Psoas muscle (tissue), 8 donors: ENCODE results near the gene PCBP3. TPM values are rescaled to one million over a fixed set of nuclear protein-coding genes. Genes with fewer than 3 reads are reported as not detected.

Experiments
- ATAC-seq, 4 donors: fragments of 200-7000 bp; cut with Tn5 transposase; one replicate each; pipeline ENCODE4 v1.9.1; 2020; ENCODE audit warnings: moderate library complexity in 3 of 4, mild to moderate bottlenecking in 2 of 4
- DNase-seq, 2 donors: peaks; one replicate each; pipeline ENCODE4 v3.0.0-alpha.2; 2020
- H3K27ac ChIP-seq: fragments of 200-600 bp; one replicate; pipeline ENCODE4 v1.8.0; 2022
- H3K27me3 ChIP-seq, 3 donors: fragments of 200-600 bp in 1 of 3; one replicate each; pipeline versions ENCODE4 v1.6.1 to v1.8.0; 2013 to 2022; ENCODE audit warnings: low read length in 2 of 3, mild to moderate bottlenecking in 2 of 3, moderate library complexity in 1 of 3; ENCODE audit not compliant: insufficient read depth in 3 of 3
- H3K36me3 ChIP-seq, 2 donors: fragments of 200-600 bp in 1 of 2; one replicate each; pipeline versions ENCODE4 v1.6.1 to v1.8.0; 2013 to 2022; ENCODE audit warnings: low read depth in 1 of 2, mild to moderate bottlenecking in 1 of 2, moderate library complexity in 1 of 2; ENCODE audit not compliant: insufficient read depth in 1 of 2
- H3K4me1 ChIP-seq: fragments of 200-600 bp; one replicate; pipeline ENCODE4 v1.8.0; 2022
- H3K4me3 ChIP-seq: fragments of 200-600 bp; one replicate; pipeline ENCODE4 v1.8.0; 2022; ENCODE audit warnings: mild to moderate bottlenecking
- H3K9me3 ChIP-seq: fragments of 200-600 bp; one replicate; pipeline ENCODE4 v1.8.0; 2022
- WGBS, 3 donors: extraction: QIAGEN DNeasy Blood & Tissue Kit; methylation state at CpG; one replicate each; pipeline versions ENCODE4 v1.1.6 to v1.1.7; 2013; 5-methylcytosine and 5-hydroxymethylcytosine counted together
- intact Hi-C, 2 donors: fragments of 100-400 bp; cut with DNase I; formaldehyde crosslinking; loops; one replicate each; pipeline versions ENCODE4 v1.11.0 to v1.14.2; 2022
- polyA plus RNA-seq, 3 donors: library from polyadenylated mRNA; stranded (reverse); fragments of 200-250 nt; gene quantifications; one replicate each; pipeline ENCODE4 v1.2.3, GENCODE V29; 2013
- total RNA-seq, 4 donors: library from RNA; stranded (reverse); fragmentation: NEBNext Ultra II Directional in 2 of 4; extraction: Animal tissue kit (Norgen Biotek cat#: 25700) in 2 of 4; gene quantifications; one replicate each; pipeline versions ENCODE4 v1.2.1 to v1.2.4, GENCODE V29; 2021 to 2023
- TF ChIP-seq, protein P1 (sequence below): fragments of 200-600 bp; IDR thresholded peaks from one replicate; pipeline ENCODE4 v1.8.0; 2022; ENCODE audit warnings: antibody characterized with exemption
- donor health status: healthy with polysubstance abuse.
- donor health status: DM: no; HTN: no; CAD: no; lungs with moderate emphysema.
- donor health status: Bipolar disorder and iron deficiency.
- donor health status: healthy.
- donor health status: DM: yes; HTN: yes; CAD: no.
- donor health status: DM: no; HTN: no; CAD: no.
- donor health status: DM: no; HTN: no; CAD: no.
- donor health status: DM: yes; HTN: yes; CAD: no.

The PCBP3 gene
- total and polyA plus RNA-seq, 7 donors = 0.10 to 0.91 (median 0.33) TPM; not detected in 1

DNA sequence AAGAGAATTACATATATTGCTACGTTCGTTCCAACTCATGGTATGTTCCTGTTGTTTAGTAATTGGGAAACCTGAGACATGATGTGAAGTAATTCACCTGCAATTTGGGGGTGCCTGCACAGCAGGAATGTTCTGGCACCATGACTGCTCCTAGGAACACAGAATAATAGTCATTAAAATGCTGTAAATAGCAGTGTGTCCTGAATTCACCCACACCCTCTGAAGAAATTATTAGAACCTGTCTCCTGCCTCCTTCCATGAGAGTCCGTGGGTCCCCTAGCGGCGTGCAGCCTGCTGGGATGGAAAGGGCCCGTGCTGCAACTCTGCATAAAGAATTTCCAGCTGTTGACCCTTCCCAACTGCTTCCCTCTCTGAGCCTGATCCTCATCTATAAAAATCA lies 143.1 kb downstream of the PCBP3 start:
- TF ChIP-seq, protein P1, sequence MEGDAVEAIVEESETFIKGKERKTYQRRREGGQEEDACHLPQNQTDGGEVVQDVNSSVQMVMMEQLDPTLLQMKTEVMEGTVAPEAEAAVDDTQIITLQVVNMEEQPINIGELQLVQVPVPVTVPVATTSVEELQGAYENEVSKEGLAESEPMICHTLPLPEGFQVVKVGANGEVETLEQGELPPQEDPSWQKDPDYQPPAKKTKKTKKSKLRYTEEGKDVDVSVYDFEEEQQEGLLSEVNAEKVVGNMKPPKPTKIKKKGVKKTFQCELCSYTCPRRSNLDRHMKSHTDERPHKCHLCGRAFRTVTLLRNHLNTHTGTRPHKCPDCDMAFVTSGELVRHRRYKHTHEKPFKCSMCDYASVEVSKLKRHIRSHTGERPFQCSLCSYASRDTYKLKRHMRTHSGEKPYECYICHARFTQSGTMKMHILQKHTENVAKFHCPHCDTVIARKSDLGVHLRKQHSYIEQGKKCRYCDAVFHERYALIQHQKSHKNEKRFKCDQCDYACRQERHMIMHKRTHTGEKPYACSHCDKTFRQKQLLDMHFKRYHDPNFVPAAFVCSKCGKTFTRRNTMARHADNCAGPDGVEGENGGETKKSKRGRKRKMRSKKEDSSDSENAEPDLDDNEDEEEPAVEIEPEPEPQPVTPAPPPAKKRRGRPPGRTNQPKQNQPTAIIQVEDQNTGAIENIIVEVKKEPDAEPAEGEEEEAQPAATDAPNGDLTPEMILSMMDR = no peak
- 61 to 68% (median 65%) methylated on average over 6 of the region's 6 CpGs for WGBS, 3 donors

DNA sequence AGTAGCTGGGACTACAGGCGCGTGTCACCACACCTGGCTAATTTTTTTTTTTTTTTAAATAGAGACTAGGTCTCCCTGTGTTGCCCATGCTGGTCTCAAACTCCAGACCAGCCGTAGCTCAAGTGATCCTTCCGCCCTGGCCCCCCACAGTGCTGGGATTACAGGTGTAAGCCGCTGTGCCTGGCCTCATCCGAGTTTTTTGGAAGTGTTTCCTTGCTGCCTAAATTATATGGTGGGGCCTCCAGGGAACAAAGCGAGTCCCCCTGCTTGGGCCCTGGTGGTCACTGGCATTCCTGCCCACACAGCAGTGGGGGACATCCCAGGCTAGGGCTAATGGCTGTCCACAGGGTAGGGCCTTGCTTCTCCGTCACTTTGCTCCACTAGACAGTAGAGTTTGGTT lies 143.8 kb downstream of the PCBP3 start:
- H3K4me1 ChIP-seq = no peaks in the 10 kb centered on the region
- no peak for DNase-seq
- TF ChIP-seq, protein P1 = no peak
- no peak overlapping the region for H3K4me3 ChIP-seq
- H3K9me3 ChIP-seq = no peaks in the 10 kb centered on the region
- no peak for ATAC-seq
- no peaks in the 10 kb centered on the region for H3K36me3 ChIP-seq
- WGBS, 3 donors = 87 to 93% (median 88%) methylated on average over 8 of the region's 8 CpGs
- no peak overlapping the region for H3K27ac ChIP-seq
- H3K27me3 ChIP-seq = peaks cover 0 to 15% (median 0%) of the 10 kb centered on the region in 3 donors
- intact Hi-C loops = no loop called here

More for the DNA sequence above, 143.1 kb downstream of the PCBP3 start:
- DNase-seq (no peak), ATAC-seq (no peak)
- Histone ChIP-seq H3K4me1 (no peaks in the 10 kb centered on the region), H3K27ac (no peak overlapping the region), H3K27me3 (peaks cover 0 to 15% (median 0%) of the 10 kb centered on the region in 3 donors), H3K4me3 (no peak overlapping the region), H3K36me3 (no peaks in the 10 kb centered on the region), H3K9me3 (no peaks in the 10 kb centered on the region)
- intact Hi-C loops = no loop called here

DNA sequence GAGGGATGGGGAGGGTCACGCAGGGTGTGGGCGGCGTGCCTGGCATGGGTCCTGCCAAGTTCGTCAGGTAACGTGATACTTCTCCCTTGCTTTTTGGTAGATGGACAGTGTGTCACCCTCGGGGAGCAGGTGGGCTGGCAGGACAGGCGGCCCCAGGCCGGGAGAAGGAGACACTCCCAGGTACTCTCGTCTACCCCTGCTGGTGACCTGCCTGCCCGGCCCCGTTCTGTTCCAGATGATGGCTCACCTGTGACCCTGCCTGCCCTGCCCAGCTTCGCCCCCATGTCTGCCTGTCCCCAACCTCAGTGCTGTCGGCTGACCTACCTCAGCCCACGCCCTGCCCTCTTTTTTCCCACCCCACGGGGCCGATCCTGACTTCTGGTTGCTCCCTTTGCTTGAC lies 144.7 kb downstream of the PCBP3 start:
- no peak overlapping the region for H3K4me3 ChIP-seq
- no peaks in the 10 kb centered on the region for H3K4me1 ChIP-seq
- 74 to 75% (median 75%) methylated on average over 14 to 16 of the region's 16 CpGs for WGBS, 3 donors
- TF ChIP-seq, protein P1 = no peak
- no peaks in the 10 kb centered on the region for H3K9me3 ChIP-seq
- ATAC-seq = no peak
- no peak for DNase-seq
- H3K36me3 ChIP-seq = no peaks in the 10 kb centered on the region
- H3K27me3 ChIP-seq = peaks cover 0 to 15% (median 4%) of the 10 kb centered on the region in 3 donors
- intact Hi-C loops = no loop called here
- H3K27ac ChIP-seq = no peak overlapping the region

GRCh38 chr21:45788637-45789506 lies 145.3 kb downstream of the PCBP3 start:
- Histone ChIP-seq H3K27ac (no peak overlapping the region), H3K9me3 (no peaks in the 10 kb centered on the region), H3K4me3 (no peak overlapping the region), H3K4me1 (no peaks in the 10 kb centered on the region), H3K36me3 (no peaks in the 10 kb centered on the region), H3K27me3 (peaks cover 0 to 15% (median 7%) of the 10 kb centered on the region in 3 donors)
- TF ChIP-seq, protein P1 = no peak
- DNase-seq = no peak
- no peak for ATAC-seq
- 85 to 86% (median 86%) methylated on average over 14 of the region's 14 CpGs for WGBS, 3 donors
- intact Hi-C loops = no loop called here
